ENCODE measurements around the gene TOMM22. TPM values are rescaled to one million over a fixed set of nuclear protein-coding genes. Genes with fewer than 3 reads are reported as not detected.

Gene TOMM22
- polyA plus RNA-seq, 2 of the 4 experiments (the other 2 are of a cell fraction), result 63.2 to 68.4 TPM

GRCh38 chr22:38645430-38645829, 36.3 kb upstream of the TOMM22 start:
- Histone ChIP-seq H3K9me3 (no peaks in the 10 kb centered on the region), H3K27ac (no peak overlapping the region), H3K4me2 (no peak overlapping the region), H3K4me1 (no peaks in the 10 kb centered on the region), H3K4me3 (no peak overlapping the region)
- WGBS (ENCODE audit: missing lambda C conversion rate), result 86% methylated on average over 4 of the region's 6 CpGs
- FAIRE-seq (no peak), DNase-seq (ENCODE audit: low read depth in 1 of 2, low spot score in 1 of 2) (no peak), ATAC-seq (no peak)
- TF ChIP-seq RAD21 (conservative IDR thresholded peaks at IDR 0.05 in 1 of 2, IDR thresholded peaks at IDR 0.05 in 1 of 2) (no peak), GATA3 (IDR thresholded peaks at IDR 0.05; ENCODE audit: borderline replicate concordance) (no peak), ZNF302 (CRISPR knock-in tag; IDR thresholded peaks at IDR 0.05) (no peak), JUNB (IDR thresholded peaks at IDR 0.05) (no peak), FOXS1 (CRISPR knock-in tag; IDR thresholded peaks at IDR 0.05) (no peak), RNF2 (IDR thresholded peaks at IDR 0.05; ENCODE audit: borderline replicate concordance, low read depth) (no peak), FOSL2 (IDR thresholded peaks at IDR 0.05) (no peak), FOSL2 (CRISPR knock-in tag; IDR thresholded peaks at IDR 0.05) (no peak), ESRRA (IDR thresholded peaks at IDR 0.05; ENCODE audit: borderline replicate concordance, low read length) (no peak), EP300 (IDR thresholded peaks at IDR 0.05) (no peak), CBX8 (IDR thresholded peaks at IDR 0.05) (no peak), SMC3 (IDR thresholded peaks at IDR 0.05) (no peak)
- POLR2A ChIA-PET, result no interaction called here
- CTCF ChIA-PET, result no interaction called here

DNA sequence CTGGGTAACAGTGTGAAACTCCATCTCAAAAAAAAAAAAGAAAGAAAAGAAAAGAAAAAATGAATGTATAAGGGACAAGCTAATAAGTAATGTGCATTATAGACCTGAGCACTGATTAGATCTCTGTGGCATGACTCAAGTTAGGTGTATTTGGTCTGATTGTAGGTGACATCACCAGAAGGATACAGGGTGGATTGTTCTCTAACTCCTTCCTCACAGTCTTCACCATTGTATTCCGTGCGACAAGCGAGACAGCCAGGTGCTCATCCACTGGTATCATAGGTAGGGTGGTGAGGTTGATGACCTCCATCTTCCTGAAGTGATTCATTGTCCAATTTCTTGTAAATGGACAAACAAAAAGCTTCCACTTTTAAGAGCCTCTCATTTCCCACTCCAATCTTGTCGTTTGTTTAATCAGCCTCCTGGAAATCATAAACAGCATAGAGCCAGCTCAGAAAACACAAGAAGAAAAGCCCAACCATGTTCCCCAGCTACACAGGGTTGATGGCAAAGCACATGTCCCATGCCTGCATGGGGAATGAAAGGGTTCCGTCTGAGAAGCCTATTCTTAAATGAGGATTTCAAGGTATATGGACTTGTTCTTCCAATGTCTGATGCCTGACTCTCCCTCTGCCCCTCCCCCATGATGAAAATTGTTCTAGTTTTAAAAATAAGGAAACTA, 31.8 kb upstream of the TOMM22 start:
- Histone ChIP-seq H3K27ac (no peak overlapping the region), H3K9me3 (no peaks in the 10 kb centered on the region), H3K4me2 (no peak overlapping the region), H3K4me1 (no peaks in the 10 kb centered on the region), H3K4me3 (no peak overlapping the region)
- WGBS (ENCODE audit: missing lambda C conversion rate), result 83% methylated on average over 5 of the region's 5 CpGs
- no peak for ATAC-seq
- ChIA-PET CTCF (interaction anchor here (0.6 to 1.5 kb wide), 2 partner anchors 32 to 550 kb away, joined by 3 to 4 read pairs; partner anchors contain the start of gene TOMM22), POLR2A (no interaction called here)
- no peak for FAIRE-seq
- TF ChIP-seq EHMT2 (IDR thresholded peaks at IDR 0.05; ENCODE audit: low read depth), result no peak
- TF ChIP-seq PHF8 (IDR thresholded peaks at IDR 0.05; ENCODE audit: borderline replicate concordance, low read depth), result no peak
- no peak for TF ChIP-seq CHD2 (IDR thresholded peaks at IDR 0.05; ENCODE audit: low read length, partially characterized antibody)
- TF ChIP-seq SREBF2 (IDR thresholded peaks at IDR 0.05), result no peak
- TF ChIP-seq RNF2 (IDR thresholded peaks at IDR 0.05; ENCODE audit: borderline replicate concordance, low read depth), result no peak
- no peak for TF ChIP-seq USF2 (IDR thresholded peaks at IDR 0.05)
- TF ChIP-seq MAFK (IDR thresholded peaks at IDR 0.05; ENCODE audit: partially characterized antibody), result no peak
- TF ChIP-seq, protein P1, sequence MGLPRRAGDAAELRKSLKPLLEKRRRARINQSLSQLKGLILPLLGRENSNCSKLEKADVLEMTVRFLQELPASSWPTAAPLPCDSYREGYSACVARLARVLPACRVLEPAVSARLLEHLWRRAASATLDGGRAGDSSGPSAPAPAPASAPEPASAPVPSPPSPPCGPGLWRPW (IDR thresholded peaks at IDR 0.05), result no peak
- TF ChIP-seq CHD4 (IDR thresholded peaks at IDR 0.05; ENCODE audit: borderline replicate concordance), result no peak
- no peak for TF ChIP-seq HOXB13 (CRISPR knock-in tag; IDR thresholded peaks at IDR 0.05; ENCODE audit: low read depth)
- TF ChIP-seq POLR2AphosphoS2 (conservative IDR thresholded peaks at IDR 0.05; ENCODE audit: low read length), result no peak
- TF ChIP-seq RFX5 (IDR thresholded peaks at IDR 0.05), result no peak
- TF ChIP-seq PBX3 (IDR thresholded peaks at IDR 0.05), result no peak
- TF ChIP-seq BHLHE40 (IDR thresholded peaks at IDR 0.05; ENCODE audit: low read depth, low read length), result no peak
- TF ChIP-seq JUNB (IDR thresholded peaks at IDR 0.05), result no peak
- no peak for TF ChIP-seq HDAC2 (IDR thresholded peaks at IDR 0.05)
- TF ChIP-seq, protein P2, sequence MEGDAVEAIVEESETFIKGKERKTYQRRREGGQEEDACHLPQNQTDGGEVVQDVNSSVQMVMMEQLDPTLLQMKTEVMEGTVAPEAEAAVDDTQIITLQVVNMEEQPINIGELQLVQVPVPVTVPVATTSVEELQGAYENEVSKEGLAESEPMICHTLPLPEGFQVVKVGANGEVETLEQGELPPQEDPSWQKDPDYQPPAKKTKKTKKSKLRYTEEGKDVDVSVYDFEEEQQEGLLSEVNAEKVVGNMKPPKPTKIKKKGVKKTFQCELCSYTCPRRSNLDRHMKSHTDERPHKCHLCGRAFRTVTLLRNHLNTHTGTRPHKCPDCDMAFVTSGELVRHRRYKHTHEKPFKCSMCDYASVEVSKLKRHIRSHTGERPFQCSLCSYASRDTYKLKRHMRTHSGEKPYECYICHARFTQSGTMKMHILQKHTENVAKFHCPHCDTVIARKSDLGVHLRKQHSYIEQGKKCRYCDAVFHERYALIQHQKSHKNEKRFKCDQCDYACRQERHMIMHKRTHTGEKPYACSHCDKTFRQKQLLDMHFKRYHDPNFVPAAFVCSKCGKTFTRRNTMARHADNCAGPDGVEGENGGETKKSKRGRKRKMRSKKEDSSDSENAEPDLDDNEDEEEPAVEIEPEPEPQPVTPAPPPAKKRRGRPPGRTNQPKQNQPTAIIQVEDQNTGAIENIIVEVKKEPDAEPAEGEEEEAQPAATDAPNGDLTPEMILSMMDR (IDR thresholded peaks at IDR 0.05), result no peak
- no peak for TF ChIP-seq GATA3 (IDR thresholded peaks at IDR 0.05; ENCODE audit: borderline replicate concordance)
- TF ChIP-seq, protein P3, sequence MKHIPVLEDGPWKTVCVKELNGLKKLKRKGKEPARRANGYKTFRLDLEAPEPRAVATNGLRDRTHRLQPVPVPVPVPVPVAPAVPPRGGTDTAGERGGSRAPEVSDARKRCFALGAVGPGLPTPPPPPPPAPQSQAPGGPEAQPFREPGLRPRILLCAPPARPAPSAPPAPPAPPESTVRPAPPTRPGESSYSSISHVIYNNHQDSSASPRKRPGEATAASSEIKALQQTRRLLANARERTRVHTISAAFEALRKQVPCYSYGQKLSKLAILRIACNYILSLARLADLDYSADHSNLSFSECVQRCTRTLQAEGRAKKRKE (CRISPR knock-in tag; IDR thresholded peaks at IDR 0.05; ENCODE audit: low read depth), result no peak
- no peak for DNase-seq (ENCODE audit: low read depth in 1 of 2, low spot score in 1 of 2)

Measured in A549 (cell line).